DND-41 (cell line): ENCODE measurements around the gene KIAA1755.
"Not testable (repeated sequence)": the region's sequence is repeated elsewhere in the genome, so short reads cannot be mapped to it uniquely, and the experiment has no call there.

ENCODE experiments used
- EZH2 ChIP-seq: IDR thresholded peaks from 3 replicates; pipeline ENCODE4 v1.6.1; 2012; ENCODE audit warnings: borderline replicate concordance, low read depth, mild to moderate bottlenecking, moderate library complexity, low read length, inconsistent platforms; ENCODE audit not compliant: severe bottlenecking
- TF ChIP-seq, protein P1 (sequence below): IDR thresholded peaks from 2 replicates; pipeline ENCODE4 v1.5.1; 2012; ENCODE audit warnings: borderline replicate concordance, low read length, moderate library complexity, mild to moderate bottlenecking; ENCODE audit not compliant: poor library complexity, severe bottlenecking; ENCODE audit errors: extremely low read depth

DNA sequence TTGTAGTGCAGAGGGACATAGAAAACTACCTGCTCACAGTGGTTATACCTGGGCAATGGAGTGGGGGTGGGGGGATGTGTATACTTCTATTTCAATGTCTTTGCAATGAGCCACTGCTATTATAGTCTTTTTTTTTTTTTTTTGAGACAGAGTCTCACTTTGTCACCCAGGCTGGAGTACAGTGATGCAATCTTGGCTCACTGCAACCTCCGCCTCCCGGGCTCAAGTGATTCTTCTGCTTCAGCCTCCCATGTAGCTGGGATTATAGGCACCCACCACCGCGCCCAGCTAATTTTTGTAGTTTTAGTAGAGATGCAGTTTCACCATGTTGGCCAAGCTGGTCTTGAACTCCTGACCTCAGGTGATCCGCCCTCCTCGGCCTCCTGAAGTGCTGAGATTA, 9.1 kb downstream of the KIAA1755 start:
- TF ChIP-seq, protein P1, sequence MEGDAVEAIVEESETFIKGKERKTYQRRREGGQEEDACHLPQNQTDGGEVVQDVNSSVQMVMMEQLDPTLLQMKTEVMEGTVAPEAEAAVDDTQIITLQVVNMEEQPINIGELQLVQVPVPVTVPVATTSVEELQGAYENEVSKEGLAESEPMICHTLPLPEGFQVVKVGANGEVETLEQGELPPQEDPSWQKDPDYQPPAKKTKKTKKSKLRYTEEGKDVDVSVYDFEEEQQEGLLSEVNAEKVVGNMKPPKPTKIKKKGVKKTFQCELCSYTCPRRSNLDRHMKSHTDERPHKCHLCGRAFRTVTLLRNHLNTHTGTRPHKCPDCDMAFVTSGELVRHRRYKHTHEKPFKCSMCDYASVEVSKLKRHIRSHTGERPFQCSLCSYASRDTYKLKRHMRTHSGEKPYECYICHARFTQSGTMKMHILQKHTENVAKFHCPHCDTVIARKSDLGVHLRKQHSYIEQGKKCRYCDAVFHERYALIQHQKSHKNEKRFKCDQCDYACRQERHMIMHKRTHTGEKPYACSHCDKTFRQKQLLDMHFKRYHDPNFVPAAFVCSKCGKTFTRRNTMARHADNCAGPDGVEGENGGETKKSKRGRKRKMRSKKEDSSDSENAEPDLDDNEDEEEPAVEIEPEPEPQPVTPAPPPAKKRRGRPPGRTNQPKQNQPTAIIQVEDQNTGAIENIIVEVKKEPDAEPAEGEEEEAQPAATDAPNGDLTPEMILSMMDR = not testable (repeated sequence)
- not testable (repeated sequence) for TF ChIP-seq EZH2
